Caco-2 (cell line): ENCODE data around the gene TRAF4. TPM values are rescaled to one million over a fixed set of nuclear protein-coding genes. Genes with fewer than 3 reads are reported as not detected.
"Not testable (repeated sequence)": the region's sequence is repeated elsewhere in the genome, so short reads cannot be mapped to it uniquely, and the experiment has no call there.

Experiments
- BruUV-seq: library from RNA; stranded (reverse); fragments of 400-500 nt; replicated peaks from 2 replicates; lab custom pipeline; 2021; lab: Mats Ljungman, UMichigan
- CTCF ChIA-PET: fragments of 300-600 bp; sonication (Branson Sonifier 250); formaldehyde crosslinking; loops from one replicate; lab custom pipeline; 2022; ENCODE audit warnings: antibody characterized with exemption; lab: Charles Lee
- POLR2A ChIA-PET: fragments of 300-600 bp; sonication (Branson Sonifier 250); formaldehyde crosslinking; loops from one replicate; lab custom pipeline; 2022; ENCODE audit warnings: antibody characterized with exemption; lab: Charles Lee
- DNase-seq, 2 experiments: peaks; one replicate each; pipeline versions ENCODE4 v3.0.0 to v3.0.0-alpha.2; 2020 to 2022
- H3K27me3 ChIP-seq: replicated peaks from 2 replicates; pipeline ENCODE4 v1.6.0; 2011; ENCODE audit warnings: low read length; ENCODE audit not compliant: control insufficient read depth, insufficient read depth
- H3K36me3 ChIP-seq: 2 replicates; pipeline ENCODE4 v1.5.1; 2011; ENCODE audit warnings: low read length; ENCODE audit not compliant: control insufficient read depth, insufficient read depth
- H3K4me1 ChIP-seq: fragments of 250-450 bp; sonication (Bioruptor Pico); 2 replicates; pipeline ENCODE4 v1.5.1; 2020; ENCODE audit warnings: mild to moderate bottlenecking
- H3K4me3 ChIP-seq: 2 replicates; pipeline ENCODE4 v1.5.1; 2011; ENCODE audit warnings: low read depth, mild to moderate bottlenecking, control low read depth, low read length
- H3K9me3 ChIP-seq: fragments of 250-450 bp; sonication (Bioruptor Pico); 2 replicates; pipeline ENCODE4 v1.5.1; 2020; ENCODE audit warnings: mild to moderate bottlenecking, moderate library complexity
- H3K27ac Mint-ChIP-seq: one replicate; pipeline ENCODE4 v1.8.0; 2022; ENCODE audit warnings: mixed read lengths; ENCODE audit not compliant: unreplicated experiment
- H3K27me3 Mint-ChIP-seq: one replicate; pipeline ENCODE4 v1.8.0; 2022; ENCODE audit warnings: mixed read lengths; ENCODE audit not compliant: insufficient read depth, unreplicated experiment
- H3K36me3 Mint-ChIP-seq: one replicate; pipeline ENCODE4 v1.8.0; 2022; ENCODE audit warnings: mild to moderate bottlenecking, mixed read lengths; ENCODE audit not compliant: insufficient read depth, unreplicated experiment
- H3K4me1 Mint-ChIP-seq: one replicate; pipeline ENCODE4 v1.8.0; 2022; ENCODE audit warnings: low read depth, mixed read lengths; ENCODE audit not compliant: unreplicated experiment
- H3K4me3 Mint-ChIP-seq: one replicate; pipeline ENCODE4 v1.8.0; 2022; ENCODE audit warnings: mild to moderate bottlenecking, moderate library complexity, mixed read lengths; ENCODE audit not compliant: unreplicated experiment
- H3K9me3 Mint-ChIP-seq: one replicate; pipeline ENCODE4 v1.8.0; 2022; ENCODE audit warnings: mixed read lengths; ENCODE audit not compliant: unreplicated experiment
- intact Hi-C: fragments of 100-400 bp; cut with micrococcal nuclease; formaldehyde crosslinking; loops from one replicate; pipeline ENCODE4 v1.10.0; 2022; ENCODE audit not compliant: unreplicated experiment
- total RNA-seq: library from RNA; stranded (reverse); gene quantifications from 2 replicates; pipeline ENCODE4 v1.2.3, GENCODE V29; 2022
- TF ChIP-seq, protein P1 (sequence below), 2 experiments: fragments of 200-600 bp in 1 of 2; IDR thresholded peaks; 1 replicate in 1 of 2; 2 replicates in 1 of 2; pipeline versions ENCODE4 v1.5.1 to v1.8.0; 2011 to 2022; ENCODE audit warnings: antibody characterized with exemption in 1 of 2, control low read depth in 1 of 2, inconsistent platforms in 1 of 2, low read depth in 1 of 2, low read length in 1 of 2, mild to moderate bottlenecking in 1 of 2, moderate library complexity in 1 of 2; ENCODE audit not compliant: insufficient read depth in 1 of 2, severe bottlenecking in 1 of 2, unreplicated experiment in 1 of 2

The TRAF4 gene
- total RNA-seq, 1 experiment from 2014 or later: 140 TPM

DNA sequence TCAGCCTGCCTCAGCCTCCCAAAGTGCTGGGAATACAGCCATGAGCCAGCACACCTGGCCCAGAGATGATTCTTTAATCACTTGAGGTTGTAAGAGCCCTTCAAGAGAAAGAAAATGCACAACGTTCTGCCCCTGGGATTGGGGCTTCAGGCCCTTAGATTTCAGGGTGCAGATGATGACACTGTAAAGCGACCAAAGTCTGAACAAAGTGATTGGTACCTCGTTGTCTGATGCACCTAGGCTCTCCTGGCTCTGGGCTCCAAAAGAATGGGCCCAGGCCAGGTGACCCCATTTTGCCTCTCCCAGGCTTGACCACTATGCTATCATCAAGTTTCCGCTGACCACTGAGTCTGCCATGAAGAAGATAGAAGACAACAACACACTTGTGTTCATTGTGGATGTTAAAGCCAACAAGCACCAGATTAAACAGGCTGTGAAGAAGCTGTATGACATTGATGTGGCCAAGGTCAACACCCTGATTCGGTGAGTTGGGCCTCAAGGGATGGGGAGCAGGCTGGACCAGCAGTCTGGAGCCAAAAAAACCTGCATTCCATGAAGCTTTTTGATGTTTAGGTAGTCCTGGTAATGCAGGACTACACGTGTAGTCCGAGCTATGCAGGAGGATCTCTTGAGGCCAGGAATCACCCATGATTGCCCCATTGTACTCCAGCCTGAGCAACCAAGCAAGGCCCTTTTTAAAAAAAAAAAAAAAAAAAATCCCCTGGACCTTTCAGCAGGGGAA is 21.2 kb upstream of the TRAF4 start:
- DNase-seq: no peak
- H3K9me3 ChIP-seq: no peaks in the 10 kb centered on the region
- H3K9me3 Mint-ChIP-seq: no peaks in the 10 kb centered on the region
- H3K4me3 Mint-ChIP-seq: peak overlapping the region; percentile 32
- H3K36me3 ChIP-seq: peaks cover 13% of the 10 kb centered on the region
- CTCF ChIA-PET: interaction anchor here (0.7 kb wide), 1 partner anchor 117 kb away, joined by 5 read pairs; no protein-coding TSS in a partner anchor
- peaks cover 42% of the 10 kb centered on the region for H3K4me1 Mint-ChIP-seq
- no peak overlapping the region for H3K27ac Mint-ChIP-seq
- H3K4me1 ChIP-seq: peaks cover 31% of the 10 kb centered on the region
- H3K36me3 Mint-ChIP-seq: peaks cover 85% of the 10 kb centered on the region
- POLR2A ChIA-PET: interaction anchor here (0.6 to 1.0 kb wide), 2 partner anchors 12 to 20 kb away, joined by 3 to 6 read pairs; no protein-coding TSS in a partner anchor
- H3K27me3 Mint-ChIP-seq: no peaks in the 10 kb centered on the region
- TF ChIP-seq, protein P1, sequence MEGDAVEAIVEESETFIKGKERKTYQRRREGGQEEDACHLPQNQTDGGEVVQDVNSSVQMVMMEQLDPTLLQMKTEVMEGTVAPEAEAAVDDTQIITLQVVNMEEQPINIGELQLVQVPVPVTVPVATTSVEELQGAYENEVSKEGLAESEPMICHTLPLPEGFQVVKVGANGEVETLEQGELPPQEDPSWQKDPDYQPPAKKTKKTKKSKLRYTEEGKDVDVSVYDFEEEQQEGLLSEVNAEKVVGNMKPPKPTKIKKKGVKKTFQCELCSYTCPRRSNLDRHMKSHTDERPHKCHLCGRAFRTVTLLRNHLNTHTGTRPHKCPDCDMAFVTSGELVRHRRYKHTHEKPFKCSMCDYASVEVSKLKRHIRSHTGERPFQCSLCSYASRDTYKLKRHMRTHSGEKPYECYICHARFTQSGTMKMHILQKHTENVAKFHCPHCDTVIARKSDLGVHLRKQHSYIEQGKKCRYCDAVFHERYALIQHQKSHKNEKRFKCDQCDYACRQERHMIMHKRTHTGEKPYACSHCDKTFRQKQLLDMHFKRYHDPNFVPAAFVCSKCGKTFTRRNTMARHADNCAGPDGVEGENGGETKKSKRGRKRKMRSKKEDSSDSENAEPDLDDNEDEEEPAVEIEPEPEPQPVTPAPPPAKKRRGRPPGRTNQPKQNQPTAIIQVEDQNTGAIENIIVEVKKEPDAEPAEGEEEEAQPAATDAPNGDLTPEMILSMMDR (IDR thresholded peaks at IDR 0.05; ENCODE audit: insufficient read depth in 1 of 2, low read depth in 1 of 2, low read length in 1 of 2, severe bottlenecking in 1 of 2, unreplicated experiment in 1 of 2): no peak
- no peaks in the 10 kb centered on the region for H3K27me3 ChIP-seq
- BruUV-seq: no TSS peak
- H3K4me3 ChIP-seq: no peak overlapping the region
- intact Hi-C loops: no loop called here

DNA sequence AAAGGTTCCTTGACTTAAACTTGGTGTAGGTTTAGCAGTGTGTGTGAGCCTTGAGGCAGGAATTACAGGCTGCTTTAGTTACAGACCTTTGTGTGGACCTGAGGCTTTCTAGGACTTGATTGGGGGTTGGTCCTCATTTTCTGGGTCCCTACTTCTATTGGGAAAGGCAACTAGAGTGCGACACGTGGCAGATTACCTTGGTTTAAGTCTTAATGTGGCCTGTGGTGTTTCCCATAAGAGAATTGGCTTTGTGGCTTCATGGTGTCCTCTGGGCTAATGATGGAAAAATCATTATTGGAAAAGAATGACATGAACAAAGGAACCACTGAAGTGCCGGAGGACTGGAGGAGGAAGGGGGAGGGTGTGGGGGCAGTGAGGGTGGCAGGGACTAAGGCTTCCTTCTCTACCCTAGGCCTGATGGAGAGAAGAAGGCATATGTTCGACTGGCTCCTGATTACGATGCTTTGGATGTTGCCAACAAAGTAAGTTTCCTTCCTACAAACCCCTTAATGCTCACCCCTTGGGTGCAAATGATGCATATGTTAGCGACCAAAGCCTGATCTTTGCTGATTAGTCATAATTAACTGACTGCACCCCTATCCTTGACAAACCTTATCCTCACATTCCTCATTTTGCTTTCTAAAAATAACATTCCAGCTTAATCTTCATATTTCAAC is 20.5 kb upstream of the TRAF4 start:
- H3K36me3 Mint-ChIP-seq: peaks cover 92% of the 10 kb centered on the region
- intact Hi-C loops: no loop called here
- no peak for DNase-seq
- BruUV-seq: no TSS peak
- Histone ChIP-seq H3K36me3 (peaks cover 13% of the 10 kb centered on the region), H3K27me3 (no peaks in the 10 kb centered on the region), H3K9me3 (no peaks in the 10 kb centered on the region), H3K4me1 (peaks cover 30% of the 10 kb centered on the region), H3K4me3 (no peak overlapping the region)
- H3K27ac Mint-ChIP-seq: no peak overlapping the region
- TF ChIP-seq, protein P1 (IDR thresholded peaks at IDR 0.05; ENCODE audit: insufficient read depth in 1 of 2, low read depth in 1 of 2, low read length in 1 of 2, severe bottlenecking in 1 of 2, unreplicated experiment in 1 of 2): no peak
- H3K27me3 Mint-ChIP-seq: no peaks in the 10 kb centered on the region
- H3K4me3 Mint-ChIP-seq: peak overlapping the region; percentile 92
- H3K9me3 Mint-ChIP-seq: no peaks in the 10 kb centered on the region
- ChIA-PET POLR2A (interaction anchor here (0.7 to 1.0 kb wide), 2 partner anchors 19 to 32 kb away, joined by 3 to 6 read pairs; no protein-coding TSS in a partner anchor), CTCF (no interaction called here)
- H3K4me1 Mint-ChIP-seq: peaks cover 38% of the 10 kb centered on the region

DNA sequence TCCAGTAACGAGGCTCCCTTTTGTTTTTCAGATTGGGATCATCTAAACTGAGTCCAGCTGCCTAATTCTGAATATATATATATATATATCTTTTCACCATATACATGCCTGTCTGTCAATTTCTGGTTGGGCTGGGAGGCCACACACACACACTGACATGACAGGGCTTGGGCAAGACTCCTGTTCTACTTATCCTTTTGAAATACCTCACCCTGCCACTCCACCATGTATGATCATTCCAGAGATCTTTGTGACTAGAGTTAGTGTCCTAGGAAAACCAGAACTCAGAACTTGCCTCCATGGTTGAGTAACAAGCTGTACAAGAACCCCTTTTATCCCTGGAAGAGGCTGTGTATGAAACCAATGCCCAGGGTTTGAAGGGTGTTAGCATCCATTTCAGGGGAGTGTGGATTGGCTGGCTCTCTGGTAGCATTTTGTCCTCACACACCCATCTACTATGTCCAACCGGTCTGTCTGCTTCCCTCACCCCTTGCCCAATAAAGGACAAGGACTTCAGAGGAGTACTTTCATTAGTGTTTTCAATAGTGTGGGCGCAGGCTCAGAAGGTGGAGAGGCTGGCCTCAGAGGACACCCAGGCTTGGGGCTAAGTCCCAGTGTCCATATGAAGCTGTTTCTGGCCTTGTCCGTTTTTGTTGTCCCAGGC is 19.8 kb upstream of the TRAF4 start:
- H3K9me3 ChIP-seq, H3K27me3 Mint-ChIP-seq, CTCF ChIA-PET, BruUV-seq, H3K9me3 Mint-ChIP-seq, intact Hi-C loops, H3K27me3 ChIP-seq, H3K4me3 ChIP-seq, DNase-seq: not testable (repeated sequence)
- Mint-ChIP-seq H3K27ac (peak overlapping the region; percentile 96), H3K4me1 (peaks cover 34% of the 10 kb centered on the region), H3K36me3 (peaks cover 99% of the 10 kb centered on the region), H3K4me3 (peak overlapping the region; percentile 92)
- Histone ChIP-seq H3K4me1 (peaks cover 25% of the 10 kb centered on the region), H3K36me3 (peaks cover 13% of the 10 kb centered on the region)
- POLR2A ChIA-PET: interaction anchor here (0.7 to 1.7 kb wide), 3 partner anchors 13 to 31 kb away, joined by 3 to 11 read pairs (median 6); partner anchors contain the start of gene PROCA1
